Stimulated activated CD4-positive, alpha-beta T cell treated with anti-CD3 and anti-CD28 coated beads, Interleukin-15, amount 100 ng/mL, for 1 hour (primary cell): ENCODE measurements around the gene NPHP4.
A peak's percentile ranks its signal among the peaks of the same experiment; 100 is the strongest.

Experiments
- DNase-seq, 2 donors: peaks; one replicate each; pipeline ENCODE4 v3.0.0-alpha.2; 2020; ENCODE audit warnings: low read depth in 1 of 2, low spot score in 1 of 2

The NPHP4 gene

DNA sequence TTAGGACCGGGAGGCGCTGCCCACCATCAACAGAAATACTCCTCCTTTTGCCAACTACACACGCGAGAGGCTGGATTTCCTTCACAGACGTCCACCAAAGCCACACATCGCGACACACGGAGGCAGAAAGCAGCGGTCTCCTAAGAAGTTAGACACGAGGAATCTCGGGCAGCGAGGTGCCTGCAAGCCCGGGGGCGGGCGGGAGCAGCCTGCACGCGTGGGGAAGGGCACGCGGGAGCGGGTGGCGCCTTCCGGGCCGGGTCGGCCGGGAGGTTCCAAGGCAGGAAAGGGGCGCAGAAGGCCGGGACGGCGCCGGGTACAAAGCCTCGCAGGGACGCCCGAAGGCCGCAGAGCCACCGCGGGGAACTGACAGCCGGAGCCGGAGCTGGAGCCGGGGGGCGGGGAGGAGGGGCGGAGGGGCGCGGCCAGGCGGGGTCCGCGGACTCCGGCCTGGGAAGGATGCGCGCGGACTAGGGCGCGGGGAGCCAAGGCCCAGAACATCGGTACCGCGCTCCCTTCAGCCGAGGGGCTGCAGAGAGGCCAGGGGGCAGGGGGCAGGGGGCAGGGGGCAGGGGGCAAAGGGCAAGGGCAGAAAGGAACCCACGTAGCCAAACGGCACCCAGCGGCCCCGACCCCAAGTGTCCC is 722 bp downstream of the NPHP4 start:
- peak in 1 of 2 donors; percentile 21 for DNase-seq

DNA sequence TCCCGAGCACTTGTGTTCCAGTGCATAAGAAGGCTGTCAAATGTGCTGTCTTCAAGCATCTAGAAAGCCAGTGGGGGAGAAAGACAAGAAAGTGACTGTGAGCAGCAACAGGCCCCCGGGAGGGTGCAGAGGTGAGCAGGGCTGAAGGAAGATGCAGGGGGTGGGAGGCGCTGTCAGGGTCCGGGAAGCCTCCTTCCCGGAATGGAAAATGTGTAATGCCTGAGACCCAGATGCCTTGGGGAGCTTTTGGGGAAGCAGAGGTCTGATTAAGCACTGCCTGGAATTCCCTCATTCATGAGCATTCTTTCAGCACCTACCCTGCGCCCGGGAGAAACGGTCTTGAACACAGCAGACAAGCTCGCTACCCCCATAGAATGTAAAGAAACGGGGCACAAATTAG is 1.3 kb downstream of the NPHP4 start:
- no peak for DNase-seq

GRCh38 chr1:5989731-5990271 is 2.4 kb downstream of the NPHP4 start:
- DNase-seq: no peak

GRCh38 chr1:5989286-5989605 is 3.0 kb downstream of the NPHP4 start:
- DNase-seq: no peak

GRCh38 chr1:5988596-5989285 is 3.5 kb downstream of the NPHP4 start:
- DNase-seq: no peak

- no peak for DNase-seq
Observed at GRCh38 chr1:5986018-5986417, 6.2 kb downstream of the NPHP4 start.

DNA sequence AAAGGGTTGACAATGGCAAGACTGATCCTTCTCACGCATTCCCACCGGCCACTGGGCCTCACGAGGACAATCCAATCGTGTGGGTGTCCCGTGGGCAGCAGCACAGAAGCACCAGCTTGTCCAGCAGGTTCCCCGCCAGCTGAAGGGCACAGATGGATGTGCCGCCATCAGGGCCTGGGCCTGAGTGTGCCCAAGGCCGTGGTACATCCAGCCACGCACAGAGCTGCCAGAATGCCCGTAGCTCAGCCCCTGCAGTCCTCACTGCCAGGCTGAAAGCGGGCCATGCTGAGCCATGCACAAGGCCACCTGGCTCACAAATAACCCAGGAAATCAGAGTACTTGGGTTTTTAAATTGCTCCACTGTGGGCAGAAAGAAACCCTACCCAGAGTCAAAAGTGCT is 7.0 kb downstream of the NPHP4 start:
- DNase-seq: no peak

- no peak for DNase-seq
Observed at GRCh38 chr1:5983361-5984103, 8.7 kb downstream of the NPHP4 start.

DNA sequence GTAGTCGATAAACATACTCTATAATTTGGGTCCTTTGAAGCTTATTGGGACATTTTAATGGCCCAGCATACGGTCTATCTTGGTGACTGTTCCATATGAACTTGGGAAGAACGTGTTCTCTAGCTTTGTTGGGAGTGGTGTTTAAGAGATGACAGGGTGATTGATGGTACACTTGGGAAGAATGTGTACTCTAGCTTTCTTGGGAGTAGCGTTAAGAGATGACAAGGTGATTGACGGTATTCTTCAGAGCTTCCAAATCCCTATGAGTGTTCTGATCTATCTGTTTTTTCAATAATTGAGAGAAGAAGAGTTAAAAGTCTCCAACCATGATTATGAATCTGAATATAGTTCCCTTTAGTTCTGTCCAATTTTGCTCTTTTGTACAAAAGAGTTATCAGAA is 9.4 kb downstream of the NPHP4 start:
- no peak for DNase-seq

DNA sequence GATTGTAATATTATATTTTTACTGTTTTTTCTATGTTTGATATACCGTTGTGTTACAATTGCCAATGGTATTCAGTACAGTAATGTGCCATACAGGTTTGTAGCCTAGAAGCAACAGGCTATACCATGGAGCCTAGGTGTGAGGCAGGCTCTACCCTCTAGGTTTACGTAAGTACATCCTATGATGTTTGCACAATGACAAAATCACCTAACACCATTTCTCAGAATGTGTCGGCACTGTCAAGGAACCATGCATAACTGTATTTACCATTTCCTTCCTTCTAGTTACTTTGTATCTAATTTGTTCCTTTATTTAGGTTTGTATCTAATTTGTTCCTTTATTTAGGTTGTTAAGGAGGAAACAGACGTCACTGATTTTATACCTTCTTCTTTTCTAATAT is 9.9 kb downstream of the NPHP4 start:
- DNase-seq: no peak

- no peak for DNase-seq
Observed at GRCh38 chr1:5981009-5981380, 11.2 kb downstream of the NPHP4 start.

GRCh38 chr1:5980314-5981008 is 11.8 kb downstream of the NPHP4 start:
- no peak for DNase-seq

GRCh38 chr1:5979536-5980313 is 12.5 kb downstream of the NPHP4 start:
- DNase-seq: no peak

- no peak for DNase-seq
Observed at GRCh38 chr1:5978452-5978851, 13.8 kb downstream of the NPHP4 start.

DNA sequence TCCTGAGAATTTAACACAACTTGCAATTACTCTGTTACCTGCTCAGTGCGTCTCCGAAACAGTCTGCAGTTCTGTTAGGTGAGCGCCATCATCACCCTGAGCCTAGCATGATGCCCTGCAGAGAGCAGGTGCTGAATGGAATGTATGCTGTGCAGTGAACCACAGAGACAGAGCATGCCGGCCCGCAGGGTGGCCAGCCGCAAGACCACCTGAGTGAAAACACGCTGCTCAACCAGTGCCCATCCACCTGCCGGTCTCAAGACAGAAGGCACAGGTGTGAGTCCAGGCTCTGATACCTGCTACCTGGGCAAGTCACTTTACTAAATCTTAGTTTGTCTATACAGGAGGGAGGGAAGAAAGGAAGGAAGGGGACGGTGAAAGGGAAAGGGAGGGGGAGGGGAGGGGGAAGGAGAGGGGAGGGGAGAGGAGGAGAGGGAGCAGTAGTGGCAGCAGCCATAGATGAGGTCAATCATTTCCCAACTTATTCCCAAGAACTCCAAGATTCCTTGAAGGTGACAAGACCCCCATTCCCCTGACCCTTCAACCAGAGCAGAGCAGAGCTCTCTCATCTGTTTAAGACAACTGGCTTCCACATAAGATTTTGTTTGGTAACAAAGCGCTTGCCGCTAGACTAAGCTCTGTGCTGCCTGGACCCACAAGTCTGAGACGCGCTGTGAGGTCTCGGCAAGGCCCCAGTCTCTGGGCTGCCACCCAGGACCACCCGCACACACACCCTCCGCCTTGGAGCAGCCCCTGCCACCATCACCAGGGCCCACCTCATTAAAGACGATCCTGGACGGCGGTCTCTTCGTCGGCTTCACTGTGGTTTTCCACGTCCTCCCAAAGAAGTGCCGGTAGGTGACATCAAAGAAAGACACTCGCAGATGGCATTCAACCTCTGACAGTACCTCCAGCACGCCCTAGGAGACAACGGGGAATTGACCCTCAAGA is 14.5 kb downstream of the NPHP4 start:
- DNase-seq: no peak

GRCh38 chr1:5976726-5977493 is 15.3 kb downstream of the NPHP4 start:
- DNase-seq: no peak

- DNase-seq: no peak
Observed at GRCh38 chr1:5976231-5976630, 16.0 kb downstream of the NPHP4 start.

GRCh38 chr1:5975133-5975880 is 16.9 kb downstream of the NPHP4 start:
- DNase-seq: peak in 1 of 2 donors; percentile 31
